Prostate gland (tissue), 2 donors: ENCODE results near the gene AIFM2. TPM values are rescaled to one million over a fixed set of nuclear protein-coding genes. Genes with fewer than 3 reads are reported as not detected.
"Not testable (repeated sequence)": the region's sequence is repeated elsewhere in the genome, so short reads cannot be mapped to it uniquely, and the experiment has no call there.

Experiments
- DNase-seq: peaks from one replicate; pipeline ENCODE4 v3.0.0-alpha.2; 2019; ENCODE audit warnings: low spot score
- H3K27ac ChIP-seq, 2 donors: fragments of 200-600 bp; sonication (generic); 2 replicates each; pipeline ENCODE4 v1.5.1; 2017 to 2019
- H3K27me3 ChIP-seq: fragments of 200-600 bp; sonication (generic); replicated peaks from 2 replicates; pipeline ENCODE4 v1.5.1; 2019; ENCODE audit not compliant: insufficient read depth
- H3K36me3 ChIP-seq, 2 donors: fragments of 200-600 bp; sonication (generic); 1 replicate in 1 of 2; 2 replicates in 1 of 2; pipeline versions ENCODE4 v1.5.1 to v1.8.1; 2017 to 2019
- H3K4me1 ChIP-seq: fragments of 200-600 bp; sonication (generic); replicated peaks from 2 replicates; pipeline ENCODE4 v1.5.1; 2019
- H3K4me3 ChIP-seq, 2 donors: fragments of 200-600 bp; sonication (generic); 2 replicates each; pipeline ENCODE4 v1.5.1; 2017 to 2019
- H3K9me3 ChIP-seq: fragments of 200-600 bp; sonication (generic); 2 replicates; pipeline ENCODE4 v1.5.1; 2017
- POLR2A ChIP-seq: fragments of 450-650 bp; IDR thresholded peaks from one replicate; pipeline ENCODE4 v1.6.1; 2016; ENCODE audit warnings: antibody characterized with exemption, mild to moderate bottlenecking
- POLR2AphosphoS5 ChIP-seq: sonication (generic); formaldehyde crosslinking; IDR thresholded peaks from one replicate; pipeline ENCODE4 v1.6.1; 2017; ENCODE audit warnings: antibody characterized with exemption
- WGBS: methylation state at CpG from one replicate; pipeline ENCODE4 v1.1.5; 2018; 5-methylcytosine and 5-hydroxymethylcytosine counted together
- intact Hi-C: fragments of 100-400 bp; cut with DNase I; formaldehyde crosslinking; loops from one replicate; pipeline ENCODE4 v1.14.2; 2022
- total RNA-seq, 2 donors: library from RNA; depleted of rRNA; stranded (reverse); fragments of >200 nt; gene quantifications; one replicate each; pipeline ENCODE4 v1.1.0, GENCODE V29; 2016
- TF ChIP-seq, protein P1 (sequence below), 4 experiments: fragments of 200-600 bp in 2 of 4; fragments of 450-650 bp in 2 of 4; sonication (generic) in 2 of 4; IDR thresholded peaks; 1 replicate in 3 of 4; 2 replicates in 1 of 4; pipeline ENCODE4 v1.5.1; 2016 to 2019; ENCODE audit warnings: antibody characterized with exemption in 4 of 4, mild to moderate bottlenecking in 2 of 4, moderate library complexity in 2 of 4

Gene AIFM2
- total RNA-seq, 2 donors from 2014 or later, result 10.7 to 12.2 TPM

DNA sequence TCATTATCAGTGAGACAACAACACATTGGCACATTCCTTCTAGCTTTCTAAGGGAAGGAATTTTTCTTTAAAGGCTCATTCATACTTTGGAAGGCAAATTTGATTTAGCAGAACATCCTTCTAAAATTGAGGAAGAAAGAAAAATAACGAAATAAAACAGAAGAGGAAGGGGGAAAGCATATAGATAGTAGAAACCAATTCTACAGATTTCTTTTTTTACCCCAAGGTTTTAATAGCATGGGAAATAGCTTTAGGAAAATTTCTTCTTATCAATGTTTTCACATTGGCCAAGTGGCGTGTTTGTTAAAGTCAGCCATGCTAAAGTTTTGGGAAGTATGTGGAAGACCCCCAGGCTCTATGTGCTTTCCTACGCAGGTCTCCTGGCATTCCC lies 44.3 kb downstream of the AIFM2 start:
- H3K27ac ChIP-seq, result no peak overlapping the region
- H3K27me3 ChIP-seq, result no peaks in the 10 kb centered on the region
- H3K36me3 ChIP-seq, result no peaks in the 10 kb centered on the region
- no peak overlapping the region for H3K4me3 ChIP-seq
- DNase-seq, result no peak
- TF ChIP-seq, protein P1, sequence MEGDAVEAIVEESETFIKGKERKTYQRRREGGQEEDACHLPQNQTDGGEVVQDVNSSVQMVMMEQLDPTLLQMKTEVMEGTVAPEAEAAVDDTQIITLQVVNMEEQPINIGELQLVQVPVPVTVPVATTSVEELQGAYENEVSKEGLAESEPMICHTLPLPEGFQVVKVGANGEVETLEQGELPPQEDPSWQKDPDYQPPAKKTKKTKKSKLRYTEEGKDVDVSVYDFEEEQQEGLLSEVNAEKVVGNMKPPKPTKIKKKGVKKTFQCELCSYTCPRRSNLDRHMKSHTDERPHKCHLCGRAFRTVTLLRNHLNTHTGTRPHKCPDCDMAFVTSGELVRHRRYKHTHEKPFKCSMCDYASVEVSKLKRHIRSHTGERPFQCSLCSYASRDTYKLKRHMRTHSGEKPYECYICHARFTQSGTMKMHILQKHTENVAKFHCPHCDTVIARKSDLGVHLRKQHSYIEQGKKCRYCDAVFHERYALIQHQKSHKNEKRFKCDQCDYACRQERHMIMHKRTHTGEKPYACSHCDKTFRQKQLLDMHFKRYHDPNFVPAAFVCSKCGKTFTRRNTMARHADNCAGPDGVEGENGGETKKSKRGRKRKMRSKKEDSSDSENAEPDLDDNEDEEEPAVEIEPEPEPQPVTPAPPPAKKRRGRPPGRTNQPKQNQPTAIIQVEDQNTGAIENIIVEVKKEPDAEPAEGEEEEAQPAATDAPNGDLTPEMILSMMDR (IDR thresholded peaks at IDR 0.05), result no peak
- TF ChIP-seq POLR2AphosphoS5, result no peak
- no peak for TF ChIP-seq POLR2A
- 64% methylated on average over 3 of the region's 3 CpGs for WGBS
- intact Hi-C loops, result no loop called here
- no peaks in the 10 kb centered on the region for H3K9me3 ChIP-seq
- H3K4me1 ChIP-seq, result no peaks in the 10 kb centered on the region

DNA sequence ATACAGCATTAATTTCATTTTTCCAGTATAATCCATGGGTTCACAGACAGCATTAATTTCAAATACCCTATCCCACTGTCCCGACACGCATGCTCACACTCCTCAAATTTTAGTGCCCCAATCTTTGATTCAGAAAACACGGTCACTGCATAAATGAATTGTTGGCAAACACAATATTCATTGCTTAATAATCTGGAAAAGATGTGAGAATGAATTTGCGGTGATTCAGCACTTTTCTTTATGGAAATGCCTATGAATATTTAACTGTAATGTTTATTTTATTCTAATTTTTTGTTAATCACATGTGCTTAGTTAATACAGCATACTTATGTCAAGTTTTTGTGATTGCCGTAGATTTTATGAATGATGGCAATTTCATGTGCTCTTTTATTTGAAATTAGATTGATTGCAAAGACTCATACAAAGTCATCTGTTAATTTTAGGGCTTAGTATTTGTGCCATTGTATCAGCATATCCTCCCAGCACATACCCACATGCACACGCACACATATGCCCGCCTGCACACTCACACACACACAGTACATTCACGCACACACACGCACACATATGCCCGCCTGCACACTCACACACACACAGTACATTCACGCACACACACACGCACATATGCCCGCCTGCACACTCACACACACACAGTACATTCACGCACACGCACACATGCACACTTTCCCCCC lies 44.9 kb downstream of the AIFM2 start:
- TF ChIP-seq, protein P1 (IDR thresholded peaks at IDR 0.05), result no peak
- TF ChIP-seq POLR2A, result no peak
- TF ChIP-seq POLR2AphosphoS5, result no peak
- DNase-seq, result no peak
- no peak overlapping the region for H3K27ac ChIP-seq
- no peak overlapping the region for H3K4me3 ChIP-seq
- H3K9me3 ChIP-seq, result no peaks in the 10 kb centered on the region
- H3K4me1 ChIP-seq, result no peaks in the 10 kb centered on the region
- 85% methylated on average over 15 of the region's 15 CpGs for WGBS
- H3K27me3 ChIP-seq, result no peaks in the 10 kb centered on the region
- H3K36me3 ChIP-seq, result no peaks in the 10 kb centered on the region
- intact Hi-C loops, result no loop called here

DNA sequence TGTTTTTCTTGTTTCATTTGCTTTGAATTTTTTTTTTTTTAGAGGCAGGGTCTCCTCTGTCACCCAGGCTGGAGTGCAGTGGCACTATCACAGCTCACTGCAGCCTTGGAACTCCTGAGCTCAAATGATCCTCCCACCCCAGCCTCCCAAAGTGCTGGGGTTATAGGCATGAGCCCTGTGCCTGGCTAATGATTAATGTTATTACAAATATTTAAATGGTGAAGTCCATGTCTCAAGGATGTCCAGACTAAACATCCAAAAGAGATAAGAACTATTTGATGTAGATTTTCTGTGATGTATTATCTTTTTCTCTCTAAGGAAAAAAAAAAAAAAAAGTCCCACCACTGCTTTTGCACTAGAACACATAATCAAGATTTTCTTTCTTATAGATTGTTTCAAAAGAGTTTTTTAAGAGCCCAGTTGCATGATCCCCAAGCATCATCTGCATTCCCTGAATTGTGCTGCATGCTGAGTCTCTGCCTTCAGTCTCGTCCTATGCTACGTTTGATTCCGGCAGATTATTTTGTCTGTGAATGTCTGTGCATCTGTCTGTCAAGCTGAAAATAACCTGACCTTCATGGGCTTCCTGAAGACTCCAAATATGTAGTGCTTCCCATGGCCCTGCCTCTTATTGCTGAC lies 46.5 kb downstream of the AIFM2 start:
- no peaks in the 10 kb centered on the region for H3K9me3 ChIP-seq
- intact Hi-C loops, result no loop called here
- no peak overlapping the region for H3K4me3 ChIP-seq
- TF ChIP-seq, protein P1 (IDR thresholded peaks at IDR 0.05), result no peak
- TF ChIP-seq POLR2A (no peak), POLR2AphosphoS5 (no peak)
- WGBS, result 90% methylated on average over 3 of the region's 3 CpGs
- H3K27me3 ChIP-seq, result no peaks in the 10 kb centered on the region
- H3K36me3 ChIP-seq, result no peaks in the 10 kb centered on the region
- H3K27ac ChIP-seq, result no peak overlapping the region
- H3K4me1 ChIP-seq, result no peaks in the 10 kb centered on the region
- no peak for DNase-seq

DNA sequence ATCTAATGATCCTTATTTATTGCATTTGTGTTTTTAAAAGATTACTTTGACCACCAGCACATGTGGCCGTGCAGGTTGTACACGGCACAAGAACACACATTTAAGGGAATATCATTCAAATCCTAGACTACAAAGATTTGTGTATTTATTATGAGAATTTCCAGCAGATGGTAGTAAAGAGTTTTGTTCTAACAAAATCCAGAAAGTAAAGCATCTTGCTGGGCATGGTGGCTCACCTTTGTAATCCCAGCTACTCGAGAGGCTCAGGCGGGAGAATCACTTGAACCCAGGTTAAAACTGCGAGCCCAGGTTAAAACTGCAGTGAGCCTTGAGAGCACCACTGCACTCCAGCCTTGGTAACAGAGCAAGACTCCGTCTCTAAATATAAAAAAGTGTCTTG lies 48.4 kb downstream of the AIFM2 start:
- H3K9me3 ChIP-seq, result no peaks in the 10 kb centered on the region
- DNase-seq, result no peak
- H3K4me1 ChIP-seq, result no peaks in the 10 kb centered on the region
- TF ChIP-seq, protein P1 (IDR thresholded peaks at IDR 0.05), result no peak
- no peak for TF ChIP-seq POLR2AphosphoS5
- no peak for TF ChIP-seq POLR2A
- intact Hi-C loops, result no loop called here
- 90% methylated on average over 6 of the region's 6 CpGs for WGBS
- no peaks in the 10 kb centered on the region for H3K36me3 ChIP-seq
- no peaks in the 10 kb centered on the region for H3K27me3 ChIP-seq
- H3K27ac ChIP-seq, result no peak overlapping the region
- no peak overlapping the region for H3K4me3 ChIP-seq

DNA sequence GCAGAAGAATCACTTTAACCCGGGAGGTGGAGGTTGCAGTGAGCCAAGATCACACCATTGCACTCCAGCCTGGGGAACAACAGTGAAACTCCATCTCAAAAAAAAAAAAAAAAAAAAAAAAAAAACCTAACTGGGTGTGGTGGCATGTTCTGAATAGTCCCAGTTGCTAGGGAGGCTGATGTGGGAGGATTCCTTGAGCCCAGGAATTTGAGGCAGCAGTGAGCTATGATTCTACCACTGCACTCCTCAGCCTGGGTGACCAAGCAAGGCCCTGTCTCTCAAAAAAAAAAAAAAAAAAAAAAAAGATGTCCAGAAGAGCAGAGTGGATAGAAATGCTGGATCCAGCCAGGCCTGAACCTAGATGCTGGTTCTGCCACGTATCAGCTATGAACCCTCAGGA lies 51.8 kb downstream of the AIFM2 start:
- intact Hi-C loops, H3K9me3 ChIP-seq, DNase-seq, H3K4me3 ChIP-seq, H3K27ac ChIP-seq, H3K4me1 ChIP-seq, H3K27me3 ChIP-seq, H3K36me3 ChIP-seq: not testable (repeated sequence)
- 84% methylated on average over 2 of the region's 2 CpGs for WGBS
